GM12864 (cell line): ENCODE measurements around the gene KANSL1.

Source experiments
- DNase-seq: peaks from one replicate; pipeline ENCODE4 v3.0.0-alpha.2; 2011; ENCODE audit warnings: low read depth
- H3K4me3 ChIP-seq: 2 replicates; pipeline ENCODE4 v1.5.1; 2011; ENCODE audit warnings: mild to moderate bottlenecking, low read depth, low read length, control low read depth
- CTCF ChIP-seq: IDR thresholded peaks from 2 replicates; pipeline ENCODE4 v1.5.1; 2011; ENCODE audit warnings: low read depth, mild to moderate bottlenecking, moderate library complexity, low read length, control low read depth, inconsistent platforms; ENCODE audit errors: missing control alignments

Gene KANSL1

GRCh38 chr17:45985447-45985846 is 207.8 kb downstream of the KANSL1 start:
- TF ChIP-seq CTCF, result no peak
- no peak for DNase-seq
- H3K4me3 ChIP-seq, result no peak overlapping the region

- H3K4me3 ChIP-seq, result no peak overlapping the region
- TF ChIP-seq CTCF, result no peak
- DNase-seq, result no peak
Observed at GRCh38 chr17:45984368-45984767, 208.9 kb downstream of the KANSL1 start.

GRCh38 chr17:45983614-45984310 is 209.5 kb downstream of the KANSL1 start:
- no peak for DNase-seq
- TF ChIP-seq CTCF, result no peak

GRCh38 chr17:45982791-45983613 is 210.2 kb downstream of the KANSL1 start:
- TF ChIP-seq CTCF, result no peak
- no peak for DNase-seq
- H3K4me3 ChIP-seq, result no peak overlapping the region

More at GRCh38 chr17:45983614-45984310, 209.5 kb downstream of the KANSL1 start:
- H3K4me3 ChIP-seq, result no peak overlapping the region

- no peak for DNase-seq
- TF ChIP-seq CTCF, result no peak
- no peak overlapping the region for H3K4me3 ChIP-seq
Observed at GRCh38 chr17:45981306-45981705, 211.9 kb downstream of the KANSL1 start.

- H3K4me3 ChIP-seq, result no peak overlapping the region
- no peak for TF ChIP-seq CTCF
- no peak for DNase-seq
Observed at GRCh38 chr17:45980855-45981254, 212.4 kb downstream of the KANSL1 start.
